SU-DHL-6 (cell line): ENCODE results near the gene ERMAP.

Experiments
- H2AFZ ChIP-seq: fragments of 200-600 bp; sonication (generic); 2 replicates; pipeline ENCODE4 v1.6.1; 2014; ENCODE audit warnings: low read depth, mild to moderate bottlenecking, moderate library complexity, mixed read lengths, antibody characterized with exemption, low read length; ENCODE audit not compliant: severe bottlenecking
- H3F3A ChIP-seq: fragments of 200-600 bp; shearing (Covaris generic); 2 replicates; pipeline ENCODE4 v1.6.0; 2016; ENCODE audit warnings: antibody characterized with exemption, mild to moderate bottlenecking; ENCODE audit not compliant: insufficient read depth
- H3K27ac ChIP-seq: fragments of 200-600 bp; sonication (generic); 2 replicates; pipeline ENCODE4 v1.5.1; 2016; ENCODE audit warnings: low read depth, mild to moderate bottlenecking, low read length, moderate library complexity, mixed read lengths
- H3K27me3 ChIP-seq: fragments of 200-600 bp; sonication (generic), shearing (Covaris generic); 2 replicates; pipeline ENCODE4 v1.6.0; 2014; ENCODE audit warnings: mild to moderate bottlenecking, low read length
- H3K36me3 ChIP-seq: fragments of 200-600 bp; sonication (generic); 2 replicates; pipeline ENCODE4 v1.6.1; 2014; ENCODE audit warnings: mild to moderate bottlenecking, low read length, mixed read lengths
- H3K4me2 ChIP-seq: fragments of 300-600, 200-600 bp; shearing (Covaris generic), sonication (generic); 2 replicates; pipeline ENCODE4 v1.6.0; 2014; ENCODE audit warnings: low read length, low read depth, mild to moderate bottlenecking; ENCODE audit not compliant: poor library complexity, severe bottlenecking
- H3K4me3 ChIP-seq: fragments of 200-600 bp; sonication (generic); 2 replicates; pipeline ENCODE4 v1.5.1; 2014; ENCODE audit warnings: antibody characterized with exemption, low read length, mild to moderate bottlenecking, mixed read lengths; ENCODE audit not compliant: insufficient read depth, poor library complexity, severe bottlenecking
- H3K79me2 ChIP-seq: fragments of 200-600 bp; sonication (generic); 2 replicates; pipeline ENCODE4 v1.6.1; 2014; ENCODE audit warnings: mild to moderate bottlenecking, low read length, moderate library complexity; ENCODE audit not compliant: insufficient read depth
- H3K9ac ChIP-seq: fragments of 200-600 bp; sonication (generic); 2 replicates; pipeline ENCODE4 v1.7.0; 2014; ENCODE audit warnings: mild to moderate bottlenecking, low read length
- H3K9me2 ChIP-seq: fragments of 200-600 bp; sonication (generic); replicated peaks from 2 replicates; pipeline ENCODE4 v1.6.1; 2014; ENCODE audit warnings: low read length; ENCODE audit not compliant: insufficient read depth
- H3K9me3 ChIP-seq: fragments of 200-600 bp; sonication (generic); 2 replicates; pipeline ENCODE4 v1.6.1; 2014; ENCODE audit warnings: low read length, mixed read lengths; ENCODE audit not compliant: insufficient read depth
- H4K20me1 ChIP-seq: fragments of 200-600 bp; sonication (generic); 2 replicates; pipeline ENCODE4 v1.6.1; 2014; ENCODE audit warnings: low read depth, mild to moderate bottlenecking, antibody characterized with exemption, low read length, moderate library complexity, mixed read lengths
- EZH2phosphoT487 ChIP-seq: fragments of 200-600 bp; sonication (generic), shearing (Covaris generic); conservative IDR thresholded peaks from 2 replicates; pipeline ENCODE4 v1.6.1; 2018; ENCODE audit warnings: mild to moderate bottlenecking, antibody characterized with exemption, low read length, moderate library complexity, mixed read lengths
- TF ChIP-seq, protein P1 (sequence below): fragments of 200-600 bp; sonication (generic); IDR thresholded peaks from one replicate; pipeline ENCODE4 v1.5.1; 2017; ENCODE audit warnings: antibody characterized with exemption, mild to moderate bottlenecking, low read length, moderate library complexity; ENCODE audit not compliant: insufficient read depth, poor library complexity, severe bottlenecking

Gene ERMAP

DNA sequence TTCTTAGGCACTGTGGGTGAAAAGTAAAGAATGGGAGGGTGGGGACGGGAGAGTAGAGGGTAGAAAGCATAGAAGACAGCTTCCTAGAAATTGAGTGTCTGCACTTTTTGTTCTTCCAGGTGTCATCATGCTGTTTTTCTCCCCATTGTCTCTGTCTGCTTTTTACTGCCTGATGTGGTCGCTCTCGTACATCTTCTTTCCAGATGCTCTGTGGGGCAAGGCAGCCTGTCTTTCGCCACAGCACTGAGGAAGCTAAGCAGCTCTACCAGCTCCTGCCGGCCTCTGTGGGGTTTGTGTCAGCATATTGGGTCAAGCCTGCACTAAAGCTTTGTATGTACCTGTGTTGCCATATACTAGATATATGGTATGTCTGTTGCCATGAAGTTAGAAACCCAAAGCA lies 18.9 kb upstream of the ERMAP start:
- H3K9me2 ChIP-seq = no peaks in the 10 kb centered on the region
- TF ChIP-seq, protein P1, sequence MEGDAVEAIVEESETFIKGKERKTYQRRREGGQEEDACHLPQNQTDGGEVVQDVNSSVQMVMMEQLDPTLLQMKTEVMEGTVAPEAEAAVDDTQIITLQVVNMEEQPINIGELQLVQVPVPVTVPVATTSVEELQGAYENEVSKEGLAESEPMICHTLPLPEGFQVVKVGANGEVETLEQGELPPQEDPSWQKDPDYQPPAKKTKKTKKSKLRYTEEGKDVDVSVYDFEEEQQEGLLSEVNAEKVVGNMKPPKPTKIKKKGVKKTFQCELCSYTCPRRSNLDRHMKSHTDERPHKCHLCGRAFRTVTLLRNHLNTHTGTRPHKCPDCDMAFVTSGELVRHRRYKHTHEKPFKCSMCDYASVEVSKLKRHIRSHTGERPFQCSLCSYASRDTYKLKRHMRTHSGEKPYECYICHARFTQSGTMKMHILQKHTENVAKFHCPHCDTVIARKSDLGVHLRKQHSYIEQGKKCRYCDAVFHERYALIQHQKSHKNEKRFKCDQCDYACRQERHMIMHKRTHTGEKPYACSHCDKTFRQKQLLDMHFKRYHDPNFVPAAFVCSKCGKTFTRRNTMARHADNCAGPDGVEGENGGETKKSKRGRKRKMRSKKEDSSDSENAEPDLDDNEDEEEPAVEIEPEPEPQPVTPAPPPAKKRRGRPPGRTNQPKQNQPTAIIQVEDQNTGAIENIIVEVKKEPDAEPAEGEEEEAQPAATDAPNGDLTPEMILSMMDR = no peak
- no peak for TF ChIP-seq EZH2phosphoT487
- no peak overlapping the region for H3K27ac ChIP-seq
- no peaks in the 10 kb centered on the region for H3K36me3 ChIP-seq
- H3F3A ChIP-seq = no peaks in the 10 kb centered on the region
- no peaks in the 10 kb centered on the region for H3K27me3 ChIP-seq
- no peak overlapping the region for H3K4me2 ChIP-seq
- H3K9ac ChIP-seq = no peak overlapping the region
- H2AFZ ChIP-seq = no peak overlapping the region
- H4K20me1 ChIP-seq = no peaks in the 10 kb centered on the region
- H3K9me3 ChIP-seq = no peaks in the 10 kb centered on the region
- H3K79me2 ChIP-seq = no peaks in the 10 kb centered on the region
- no peak overlapping the region for H3K4me3 ChIP-seq

DNA sequence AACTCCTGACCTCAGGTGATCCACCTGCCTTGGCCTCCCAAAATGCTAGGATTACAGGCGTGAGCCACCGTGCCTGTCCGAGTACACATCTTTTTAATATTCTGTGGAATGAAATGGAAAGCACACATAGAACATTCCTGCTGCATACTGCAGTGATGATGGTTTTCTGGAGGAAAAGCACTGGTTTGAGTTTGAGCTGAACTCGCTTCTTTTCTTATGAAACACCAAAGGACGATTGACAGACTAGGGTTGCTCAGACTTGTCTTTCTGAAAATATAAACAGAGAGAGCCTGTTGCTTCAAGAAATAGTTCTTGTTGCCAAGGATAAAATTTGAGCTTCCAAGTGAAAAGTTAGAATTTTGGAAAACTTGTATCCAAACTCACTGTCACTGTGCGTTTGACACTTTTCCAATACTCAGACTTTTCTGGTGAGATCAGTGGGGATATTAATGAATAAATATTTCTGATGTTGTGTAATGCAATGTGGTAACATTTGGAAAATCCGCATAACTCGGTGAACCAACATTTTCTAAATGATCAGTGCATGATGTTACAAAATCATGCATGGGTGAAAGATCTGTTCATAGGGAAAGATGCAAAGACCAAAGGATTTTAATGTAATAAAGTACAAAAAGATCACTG lies 15.0 kb upstream of the ERMAP start:
- Histone ChIP-seq H3K36me3 (no peaks in the 10 kb centered on the region), H3K4me3 (no peak overlapping the region), H3K27ac (no peak overlapping the region), H3K79me2 (no peaks in the 10 kb centered on the region), H3K9ac (no peak overlapping the region), H3F3A (no peaks in the 10 kb centered on the region), H3K9me2 (no peaks in the 10 kb centered on the region), H2AFZ (no peak overlapping the region), H3K4me2 (no peak overlapping the region), H3K9me3 (no peaks in the 10 kb centered on the region), H4K20me1 (no peaks in the 10 kb centered on the region), H3K27me3 (no peaks in the 10 kb centered on the region)
- TF ChIP-seq, protein P1 = no peak
- TF ChIP-seq EZH2phosphoT487 = no peak

DNA sequence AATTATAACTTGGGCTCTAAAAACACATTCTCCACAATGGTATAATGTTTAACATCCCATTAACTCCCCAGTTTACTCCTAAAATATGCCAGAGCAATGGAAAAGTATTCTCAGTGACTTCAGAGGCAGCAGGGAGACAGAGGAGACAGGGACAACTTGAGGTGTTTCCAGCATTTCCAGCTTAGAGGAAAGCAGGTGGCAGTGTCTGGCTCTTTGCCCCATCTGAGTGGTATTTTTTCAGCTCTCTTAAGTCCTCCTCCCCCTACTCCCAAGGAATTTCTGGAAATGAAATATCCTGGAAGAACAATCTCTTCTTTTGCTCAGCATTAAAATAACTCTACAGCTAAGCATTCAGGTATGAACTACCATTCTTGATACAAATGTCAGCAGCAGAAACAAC lies 10.8 kb upstream of the ERMAP start:
- Histone ChIP-seq H3K27me3 (no peaks in the 10 kb centered on the region), H3K79me2 (no peaks in the 10 kb centered on the region), H4K20me1 (no peaks in the 10 kb centered on the region), H3K9me2 (no peaks in the 10 kb centered on the region), H3K27ac (no peak overlapping the region), H3F3A (no peaks in the 10 kb centered on the region), H3K4me2 (no peak overlapping the region), H3K9ac (no peak overlapping the region), H2AFZ (no peak overlapping the region), H3K36me3 (no peaks in the 10 kb centered on the region), H3K4me3 (no peak overlapping the region), H3K9me3 (no peaks in the 10 kb centered on the region)
- TF ChIP-seq, protein P1 = no peak
- no peak for TF ChIP-seq EZH2phosphoT487
